Central memory CD8-positive, alpha-beta T cell (primary cell): ENCODE measurements around the gene DDX10.
"Not testable (repeated sequence)": the region's sequence is repeated elsewhere in the genome, so short reads cannot be mapped to it uniquely, and the experiment has no call there.

Experiments used
- ATAC-seq: fragments of 150-1000 bp; cut with Tn5 transposase; replicated peaks from 2 replicates; pipeline ENCODE4 v1.10.0; 2022; ENCODE audit warnings: mild to moderate bottlenecking, moderate FRiP score, moderate number of reproducible peaks; ENCODE audit not compliant: poor library complexity, severe bottlenecking; ENCODE audit errors: extremely low read depth
- DNase-seq, 2 donors: peaks; one replicate each; pipeline ENCODE4 v3.0.0; 2021; ENCODE audit warnings: low spot score in 2 of 2
- H3K27ac Mint-ChIP-seq: one replicate; pipeline ENCODE4 v1.8.0; 2022; ENCODE audit warnings: low read depth, mild to moderate bottlenecking, moderate library complexity, mixed read lengths
- H3K27me3 Mint-ChIP-seq: one replicate; pipeline ENCODE4 v1.8.0; 2022; ENCODE audit warnings: mixed read lengths
- H3K36me3 Mint-ChIP-seq: one replicate; pipeline ENCODE4 v1.8.0; 2022; ENCODE audit warnings: mild to moderate bottlenecking, moderate library complexity, mixed read lengths; ENCODE audit not compliant: insufficient read depth
- H3K4me1 Mint-ChIP-seq: one replicate; pipeline ENCODE4 v1.8.0; 2022; ENCODE audit warnings: mixed read lengths
- H3K4me3 Mint-ChIP-seq: one replicate; pipeline ENCODE4 v1.8.0; 2022; ENCODE audit warnings: mild to moderate bottlenecking, moderate library complexity, mixed read lengths
- H3K9me3 Mint-ChIP-seq: one replicate; pipeline ENCODE4 v1.8.0; 2022; ENCODE audit warnings: mixed read lengths

Gene DDX10

GRCh38 chr11:108774037-108774730 lies 109.3 kb downstream of the DDX10 start:
- ATAC-seq: no peak
- Mint-ChIP-seq H3K27ac (no peak overlapping the region), H3K4me1 (peaks cover 7% of the 10 kb centered on the region), H3K36me3 (no peaks in the 10 kb centered on the region), H3K9me3 (peaks cover 7% of the 10 kb centered on the region), H3K4me3 (no peak overlapping the region), H3K27me3 (no peaks in the 10 kb centered on the region)
- no peak for DNase-seq

- H3K27ac Mint-ChIP-seq: no peak overlapping the region
- H3K36me3 Mint-ChIP-seq: no peaks in the 10 kb centered on the region
- ATAC-seq (no peak), DNase-seq (no peak)
- H3K4me3 Mint-ChIP-seq: no peak overlapping the region
- H3K9me3 Mint-ChIP-seq: peaks cover 7% of the 10 kb centered on the region
- H3K4me1 Mint-ChIP-seq: peaks cover 13% of the 10 kb centered on the region
- no peaks in the 10 kb centered on the region for H3K27me3 Mint-ChIP-seq
Measured at GRCh38 chr11:108775324-108775723, 110.5 kb downstream of the DDX10 start.

GRCh38 chr11:108779147-108779546 lies 114.3 kb downstream of the DDX10 start:
- ATAC-seq, H3K9me3 Mint-ChIP-seq, DNase-seq, H3K36me3 Mint-ChIP-seq, H3K27ac Mint-ChIP-seq, H3K4me3 Mint-ChIP-seq, H3K27me3 Mint-ChIP-seq: not testable (repeated sequence)
- peaks cover 19% of the 10 kb centered on the region for H3K4me1 Mint-ChIP-seq

- Mint-ChIP-seq H3K4me1 (peaks cover 23% of the 10 kb centered on the region), H3K4me3 (no peak overlapping the region), H3K36me3 (no peaks in the 10 kb centered on the region), H3K9me3 (peaks cover 7% of the 10 kb centered on the region), H3K27ac (no peak overlapping the region), H3K27me3 (no peaks in the 10 kb centered on the region)
- ATAC-seq (no peak), DNase-seq (no peak)
Measured at GRCh38 chr11:108780119-108780518, 115.2 kb downstream of the DDX10 start.

- no peaks in the 10 kb centered on the region for H3K27me3 Mint-ChIP-seq
- ATAC-seq (no peak), DNase-seq (no peak)
- no peak overlapping the region for H3K27ac Mint-ChIP-seq
- H3K9me3 Mint-ChIP-seq: peaks cover 7% of the 10 kb centered on the region
- peaks cover 39% of the 10 kb centered on the region for H3K4me1 Mint-ChIP-seq
- no peaks in the 10 kb centered on the region for H3K36me3 Mint-ChIP-seq
- no peak overlapping the region for H3K4me3 Mint-ChIP-seq
Measured at GRCh38 chr11:108781946-108782345, 117.1 kb downstream of the DDX10 start.

GRCh38 chr11:108786281-108786990 lies 121.6 kb downstream of the DDX10 start:
- Mint-ChIP-seq H3K27me3 (no peaks in the 10 kb centered on the region), H3K9me3 (no peaks in the 10 kb centered on the region), H3K36me3 (peaks cover 1% of the 10 kb centered on the region), H3K4me1 (peaks cover 53% of the 10 kb centered on the region), H3K4me3 (no peak overlapping the region), H3K27ac (no peak overlapping the region)
- DNase-seq (no peak), ATAC-seq (no peak)

GRCh38 chr11:108787105-108787504 lies 122.2 kb downstream of the DDX10 start:
- ATAC-seq: no peak

GRCh38 chr11:108788565-108789199 lies 123.8 kb downstream of the DDX10 start:
- H3K27ac Mint-ChIP-seq: no peak overlapping the region
- no peaks in the 10 kb centered on the region for H3K27me3 Mint-ChIP-seq
- peaks cover 41% of the 10 kb centered on the region for H3K4me1 Mint-ChIP-seq
- H3K9me3 Mint-ChIP-seq: no peaks in the 10 kb centered on the region
- ATAC-seq (no peak), DNase-seq (no peak)
- no peak overlapping the region for H3K4me3 Mint-ChIP-seq
- H3K36me3 Mint-ChIP-seq: peaks cover 1% of the 10 kb centered on the region

More at GRCh38 chr11:108787105-108787504, 122.2 kb downstream of the DDX10 start:
- DNase-seq: no peak
- peaks cover 1% of the 10 kb centered on the region for H3K36me3 Mint-ChIP-seq
- peaks cover 53% of the 10 kb centered on the region for H3K4me1 Mint-ChIP-seq
- no peaks in the 10 kb centered on the region for H3K9me3 Mint-ChIP-seq
- H3K27me3 Mint-ChIP-seq: no peaks in the 10 kb centered on the region
- H3K27ac Mint-ChIP-seq: no peak overlapping the region
- H3K4me3 Mint-ChIP-seq: no peak overlapping the region

GRCh38 chr11:108790501-108791299 lies 125.8 kb downstream of the DDX10 start:
- H3K27me3 Mint-ChIP-seq: no peaks in the 10 kb centered on the region
- DNase-seq (no peak), ATAC-seq (no peak)
- no peak overlapping the region for H3K4me3 Mint-ChIP-seq
- no peaks in the 10 kb centered on the region for H3K9me3 Mint-ChIP-seq
- H3K27ac Mint-ChIP-seq: no peak overlapping the region
- peaks cover 1% of the 10 kb centered on the region for H3K36me3 Mint-ChIP-seq
- peaks cover 31% of the 10 kb centered on the region for H3K4me1 Mint-ChIP-seq

- H3K4me1 Mint-ChIP-seq: peaks cover 29% of the 10 kb centered on the region
- no peak for DNase-seq
- no peak for ATAC-seq
Measured at GRCh38 chr11:108793138-108793537, 128.3 kb downstream of the DDX10 start.

GRCh38 chr11:108793611-108794010 lies 128.7 kb downstream of the DDX10 start:
- H3K4me1 Mint-ChIP-seq: peaks cover 29% of the 10 kb centered on the region
- ATAC-seq: no peak
- DNase-seq: no peak
- no peaks in the 10 kb centered on the region for H3K36me3 Mint-ChIP-seq
- H3K4me3 Mint-ChIP-seq: no peak overlapping the region
- no peaks in the 10 kb centered on the region for H3K27me3 Mint-ChIP-seq
- peaks cover 5% of the 10 kb centered on the region for H3K9me3 Mint-ChIP-seq
- H3K27ac Mint-ChIP-seq: peak overlapping the region; percentile 65

More at GRCh38 chr11:108793138-108793537, 128.3 kb downstream of the DDX10 start:
- H3K4me3 Mint-ChIP-seq: no peak overlapping the region
- H3K27me3 Mint-ChIP-seq: no peaks in the 10 kb centered on the region
- H3K36me3 Mint-ChIP-seq: peaks cover under 1% of the 10 kb centered on the region
- H3K27ac Mint-ChIP-seq: no peak overlapping the region
- H3K9me3 Mint-ChIP-seq: peaks cover 5% of the 10 kb centered on the region

- H3K4me1 Mint-ChIP-seq: peaks cover 25% of the 10 kb centered on the region
- H3K4me3 Mint-ChIP-seq: no peak overlapping the region
- H3K27me3 Mint-ChIP-seq: no peaks in the 10 kb centered on the region
- no peaks in the 10 kb centered on the region for H3K36me3 Mint-ChIP-seq
- ATAC-seq: no peak
- no peak for DNase-seq
- H3K27ac Mint-ChIP-seq: no peak overlapping the region
- H3K9me3 Mint-ChIP-seq: peaks cover 5% of the 10 kb centered on the region
Measured at GRCh38 chr11:108796551-108796950, 131.7 kb downstream of the DDX10 start.
